Mesenchymal stem cell (in vitro differentiated cells and primary cell): ENCODE measurements around the gene FGD6.

ENCODE experiments used
- DNase-seq: peaks from one replicate; pipeline ENCODE4 v3.0.0-alpha.2; 2013
- H2AFZ ChIP-seq: one replicate; pipeline ENCODE4 v1.6.1; 2013; ENCODE audit warnings: low read depth, mild to moderate bottlenecking, control low read depth, inconsistent platforms, low read length, moderate library complexity
- H2AK5ac ChIP-seq: 2 replicates; pipeline ENCODE4 v1.6.1; 2013; ENCODE audit warnings: low read length, moderate library complexity, mild to moderate bottlenecking, inconsistent platforms; ENCODE audit not compliant: severe bottlenecking
- H2BK120ac ChIP-seq: one replicate; pipeline ENCODE4 v1.6.1; 2013; ENCODE audit warnings: low read depth, mild to moderate bottlenecking, inconsistent platforms, low read length, moderate library complexity
- H2BK12ac ChIP-seq, 2 experiments: one replicate each; pipeline ENCODE4 v1.6.1; 2013; ENCODE audit warnings: inconsistent platforms in 2 of 2, low read length in 2 of 2, mild to moderate bottlenecking in 2 of 2, moderate library complexity in 2 of 2, control low read depth in 1 of 2
- H2BK15ac ChIP-seq: one replicate; pipeline ENCODE4 v1.6.1; 2013; ENCODE audit warnings: mild to moderate bottlenecking, low read depth, inconsistent platforms; ENCODE audit not compliant: poor library complexity, severe bottlenecking
- H2BK5ac ChIP-seq: 2 replicates; pipeline ENCODE4 v1.6.1; 2013; ENCODE audit warnings: low read depth, mild to moderate bottlenecking, low read length, control low read depth, inconsistent platforms; ENCODE audit not compliant: poor library complexity, severe bottlenecking
- H3K14ac ChIP-seq, 2 experiments: one replicate each; pipeline ENCODE4 v1.6.1; 2013; ENCODE audit warnings: inconsistent platforms in 2 of 2, low read length in 2 of 2, control low read depth in 1 of 2, mild to moderate bottlenecking in 1 of 2, moderate library complexity in 1 of 2
- H3K18ac ChIP-seq, 2 experiments: one replicate each; pipeline ENCODE4 v1.6.1; 2013; ENCODE audit warnings: inconsistent platforms in 2 of 2, low read length in 2 of 2, control low read depth in 1 of 2, low read depth in 1 of 2, mild to moderate bottlenecking in 1 of 2
- H3K23ac ChIP-seq, 2 experiments: one replicate each; pipeline ENCODE4 v1.6.1; 2013; ENCODE audit warnings: inconsistent platforms in 2 of 2, low read length in 2 of 2, mild to moderate bottlenecking in 2 of 2, moderate library complexity in 2 of 2, control low read depth in 1 of 2
- H3K27ac ChIP-seq: 2 replicates; pipeline ENCODE4 v1.5.1; 2013; ENCODE audit warnings: mild to moderate bottlenecking, moderate library complexity, low read length, control low read depth, inconsistent platforms; ENCODE audit not compliant: poor library complexity, severe bottlenecking
- H3K27me3 ChIP-seq, 2 experiments: 2 replicates each; pipeline versions ENCODE4 v1.6.1 to v1.7.0; 2013; ENCODE audit warnings: low read length in 2 of 2, mild to moderate bottlenecking in 2 of 2, moderate library complexity in 2 of 2, control low read depth in 1 of 2, inconsistent platforms in 1 of 2; ENCODE audit not compliant: control insufficient read depth in 1 of 2, insufficient read depth in 1 of 2
- H3K36me3 ChIP-seq, 2 experiments: 2 replicates each; pipeline versions ENCODE4 v1.6.1 to v1.7.0; 2013; ENCODE audit warnings: low read length in 2 of 2, control low read depth in 1 of 2, inconsistent platforms in 1 of 2, low read depth in 1 of 2, mild to moderate bottlenecking in 1 of 2; ENCODE audit not compliant: insufficient read depth in 2 of 2, control insufficient read depth in 1 of 2
- H3K4ac ChIP-seq, 2 experiments: one replicate each; pipeline ENCODE4 v1.6.1; 2013; ENCODE audit warnings: inconsistent platforms in 2 of 2, low read length in 2 of 2, mild to moderate bottlenecking in 2 of 2, moderate library complexity in 2 of 2, control low read depth in 1 of 2, low read depth in 1 of 2
- H3K4me1 ChIP-seq: 2 replicates; pipeline ENCODE4 v1.6.1; 2013; ENCODE audit warnings: low read depth, low read length, control low read depth; ENCODE audit not compliant: control insufficient read depth, insufficient read depth
- H3K4me2 ChIP-seq: 2 replicates; pipeline ENCODE4 v1.6.1; 2013; ENCODE audit warnings: low read length, mild to moderate bottlenecking, inconsistent platforms; ENCODE audit not compliant: poor library complexity, severe bottlenecking
- H3K4me3 ChIP-seq, 2 experiments: 2 replicates each; pipeline versions ENCODE4 v1.5.1 to v1.7.0; 2013; ENCODE audit warnings: low read length in 2 of 2, mild to moderate bottlenecking in 2 of 2, control low read depth in 1 of 2, low read depth in 1 of 2; ENCODE audit not compliant: insufficient read depth in 1 of 2
- H3K79me1 ChIP-seq: replicated peaks from 2 replicates; pipeline ENCODE4 v1.6.1; 2013; ENCODE audit warnings: mild to moderate bottlenecking, control low read depth, low read length, inconsistent platforms; ENCODE audit not compliant: poor library complexity, severe bottlenecking
- H3K9ac ChIP-seq: 2 replicates; pipeline ENCODE4 v1.7.0; 2013; ENCODE audit warnings: mild to moderate bottlenecking, low read length, moderate library complexity
- H3K9me3 ChIP-seq: 2 replicates; pipeline ENCODE4 v1.7.0; 2013; ENCODE audit warnings: mild to moderate bottlenecking, low read length; ENCODE audit not compliant: control insufficient read depth
- H4K8ac ChIP-seq: one replicate; pipeline ENCODE4 v1.6.1; 2013; ENCODE audit warnings: inconsistent platforms, mild to moderate bottlenecking, low read length, moderate library complexity
- H4K91ac ChIP-seq: one replicate; pipeline ENCODE4 v1.6.1; 2013; ENCODE audit warnings: mild to moderate bottlenecking, low read length, inconsistent platforms
- WGBS: methylation state at CpG from one replicate; pipeline ENCODE4 v1.1.7; 2013; ENCODE audit warnings: mixed read lengths; 5-methylcytosine and 5-hydroxymethylcytosine counted together

Gene FGD6

GRCh38 chr12:95129115-95129514 is 88.2 kb downstream of the FGD6 start:
- H3K27me3 ChIP-seq = no peaks in the 10 kb centered on the region
- H2BK15ac ChIP-seq = no peak overlapping the region
- no peak overlapping the region for H3K14ac ChIP-seq
- no peak overlapping the region for H3K18ac ChIP-seq
- no peak overlapping the region for H3K23ac ChIP-seq
- no peak overlapping the region for H2AK5ac ChIP-seq
- no peak overlapping the region for H3K9ac ChIP-seq
- WGBS = 68% methylated on average over 2 of the region's 2 CpGs
- H3K27ac ChIP-seq = no peak overlapping the region
- H3K36me3 ChIP-seq = peaks cover 7 to 25% of the 10 kb centered on the region in 2 experiments
- no peak overlapping the region for H2BK5ac ChIP-seq
- peaks cover 2% of the 10 kb centered on the region for H3K4me1 ChIP-seq
- no peak overlapping the region for H3K4me3 ChIP-seq
- H2BK12ac ChIP-seq = no peak overlapping the region
- no peak overlapping the region for H4K91ac ChIP-seq
- H4K8ac ChIP-seq = no peak overlapping the region
- H3K9me3 ChIP-seq = no peaks in the 10 kb centered on the region
- H3K4ac ChIP-seq = no peak overlapping the region
- H2AFZ ChIP-seq = no peak overlapping the region
- no peak for DNase-seq
- H3K4me2 ChIP-seq = no peak overlapping the region
- peaks cover 14% of the 10 kb centered on the region for H3K79me1 ChIP-seq
- no peak overlapping the region for H2BK120ac ChIP-seq

- H2BK15ac ChIP-seq = no peak overlapping the region
- H2BK12ac ChIP-seq = no peak overlapping the region
- H3K23ac ChIP-seq = no peak overlapping the region
- H3K9ac ChIP-seq = no peak overlapping the region
- H3K18ac ChIP-seq = no peak overlapping the region
- no peak overlapping the region for H2BK5ac ChIP-seq
- H3K4ac ChIP-seq = no peak overlapping the region
- DNase-seq = no peak
- no peak overlapping the region for H2BK120ac ChIP-seq
- no peak overlapping the region for H3K27ac ChIP-seq
- H3K27me3 ChIP-seq = no peaks in the 10 kb centered on the region
- WGBS = 100% methylated on average over 3 of the region's 3 CpGs
- no peak overlapping the region for H2AFZ ChIP-seq
- peaks cover 2 to 30% of the 10 kb centered on the region in 2 experiments for H3K36me3 ChIP-seq
- no peaks in the 10 kb centered on the region for H3K9me3 ChIP-seq
- H3K14ac ChIP-seq = no peak overlapping the region
- no peak overlapping the region for H3K4me2 ChIP-seq
- no peak overlapping the region for H3K4me3 ChIP-seq
- no peak overlapping the region for H2AK5ac ChIP-seq
- peaks cover 2% of the 10 kb centered on the region for H3K4me1 ChIP-seq
- peaks cover 20% of the 10 kb centered on the region for H3K79me1 ChIP-seq
- H4K91ac ChIP-seq = no peak overlapping the region
- H4K8ac ChIP-seq = no peak overlapping the region
Measured at GRCh38 chr12:95126736-95127135, 90.5 kb downstream of the FGD6 start.

GRCh38 chr12:95126076-95126475 is 91.2 kb downstream of the FGD6 start:
- Histone ChIP-seq H4K8ac (no peak overlapping the region), H3K27ac (no peak overlapping the region), H3K27me3 (no peaks in the 10 kb centered on the region), H3K4me3 (no peak overlapping the region), H3K18ac (no peak overlapping the region), H3K4me2 (no peak overlapping the region), H3K4ac (no peak overlapping the region), H2BK5ac (no peak overlapping the region), H2BK12ac (no peak overlapping the region), H3K14ac (no peak overlapping the region), H4K91ac (no peak overlapping the region), H2BK120ac (no peak overlapping the region), H3K9ac (no peak overlapping the region), H2AK5ac (no peak overlapping the region), H3K9me3 (no peaks in the 10 kb centered on the region), H3K4me1 (peaks cover 2% of the 10 kb centered on the region), H2AFZ (no peak overlapping the region), H3K36me3 (peaks cover 2 to 29% of the 10 kb centered on the region in 2 experiments), H3K79me1 (peaks cover 20% of the 10 kb centered on the region), H2BK15ac (no peak overlapping the region), H3K23ac (no peak overlapping the region)
- 89% methylated on average over 1 of the region's 2 CpGs for WGBS
- no peak for DNase-seq

GRCh38 chr12:95124106-95124505 is 93.2 kb downstream of the FGD6 start:
- H3K79me1 ChIP-seq = peaks cover 19% of the 10 kb centered on the region
- no peak overlapping the region for H3K4ac ChIP-seq
- no peak overlapping the region for H3K9ac ChIP-seq
- H2AFZ ChIP-seq = no peak overlapping the region
- H4K8ac ChIP-seq = no peak overlapping the region
- H3K14ac ChIP-seq = no peak overlapping the region
- no peak overlapping the region for H4K91ac ChIP-seq
- H2BK5ac ChIP-seq = no peak overlapping the region
- no peak overlapping the region for H2AK5ac ChIP-seq
- no peak overlapping the region for H2BK120ac ChIP-seq
- peaks cover 2 to 29% of the 10 kb centered on the region in 2 experiments for H3K36me3 ChIP-seq
- no peaks in the 10 kb centered on the region for H3K27me3 ChIP-seq
- H3K27ac ChIP-seq = no peak overlapping the region
- no peak overlapping the region for H3K4me3 ChIP-seq
- H3K9me3 ChIP-seq = no peaks in the 10 kb centered on the region
- WGBS = 95% methylated on average over 7 of the region's 7 CpGs
- H3K23ac ChIP-seq = no peak overlapping the region
- no peak overlapping the region for H3K18ac ChIP-seq
- DNase-seq = no peak
- peaks cover 8% of the 10 kb centered on the region for H3K4me1 ChIP-seq
- no peak overlapping the region for H3K4me2 ChIP-seq
- no peak overlapping the region for H2BK15ac ChIP-seq
- no peak overlapping the region for H2BK12ac ChIP-seq
